SK-N-SH (cell line): ENCODE measurements around the gene CFAP20DC.

Source experiments
- EZH2phosphoT487 ChIP-seq: fragments of 200-600 bp; sonication (generic); IDR thresholded peaks from 2 replicates; pipeline ENCODE4 v1.6.1; 2017; ENCODE audit warnings: low read depth, mixed run types, mild to moderate bottlenecking, antibody characterized with exemption, moderate library complexity, borderline replicate concordance
- FOXJ3 ChIP-seq: sonication (generic); formaldehyde crosslinking; IDR thresholded peaks from 2 replicates; pipeline ENCODE4 v1.5.1; 2020; ENCODE audit warnings: mild to moderate bottlenecking, missing genetic modification reagents
- JUND ChIP-seq: IDR thresholded peaks from 2 replicates; pipeline ENCODE4 v1.4.0; 2012
- NRF1 ChIP-seq: IDR thresholded peaks from 2 replicates; pipeline ENCODE4 v1.6.1; 2012; ENCODE audit warnings: low read depth, mild to moderate bottlenecking, low read length
- POLR2AphosphoS5 ChIP-seq: IDR thresholded peaks from 2 replicates; pipeline ENCODE4 v1.6.1; 2012; ENCODE audit warnings: low read depth, low read length
- TEAD4 ChIP-seq: IDR thresholded peaks from 2 replicates; pipeline ENCODE4 v1.4.0; 2012; ENCODE audit warnings: mild to moderate bottlenecking, borderline replicate concordance; ENCODE audit not compliant: insufficient read depth
- YY1 ChIP-seq: IDR thresholded peaks from 2 replicates; pipeline ENCODE4 v1.4.0; 2012; ENCODE audit warnings: low read depth, mild to moderate bottlenecking
- TF ChIP-seq, protein P1 (sequence below): fragments of 200-600 bp; sonication (generic); IDR thresholded peaks from 2 replicates; pipeline ENCODE4 v1.6.1; 2017; ENCODE audit warnings: antibody characterized with exemption, mild to moderate bottlenecking, moderate library complexity

DNA sequence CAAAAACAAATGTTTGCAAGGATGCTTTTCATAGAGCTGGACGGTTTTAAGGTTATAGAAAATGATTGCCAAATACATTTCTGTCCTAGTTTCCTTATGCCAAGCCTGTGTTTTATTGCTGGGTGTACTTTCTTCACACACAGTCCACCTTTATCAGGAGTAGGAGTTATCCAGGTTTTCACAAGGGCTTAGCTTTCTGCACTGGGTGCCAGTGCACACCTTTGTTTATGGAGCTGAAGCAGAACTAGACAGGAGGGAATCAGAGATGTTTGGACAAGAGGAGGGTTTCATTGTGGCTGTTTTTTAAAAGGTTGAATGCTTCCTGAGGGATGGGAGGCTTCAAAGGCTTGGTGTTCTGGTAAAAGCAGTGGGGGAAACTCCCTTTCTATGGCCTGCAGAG lies 353.7 kb downstream of the CFAP20DC start:
- no peak for TF ChIP-seq EZH2phosphoT487
- TF ChIP-seq NRF1: no peak
- TF ChIP-seq, protein P1, sequence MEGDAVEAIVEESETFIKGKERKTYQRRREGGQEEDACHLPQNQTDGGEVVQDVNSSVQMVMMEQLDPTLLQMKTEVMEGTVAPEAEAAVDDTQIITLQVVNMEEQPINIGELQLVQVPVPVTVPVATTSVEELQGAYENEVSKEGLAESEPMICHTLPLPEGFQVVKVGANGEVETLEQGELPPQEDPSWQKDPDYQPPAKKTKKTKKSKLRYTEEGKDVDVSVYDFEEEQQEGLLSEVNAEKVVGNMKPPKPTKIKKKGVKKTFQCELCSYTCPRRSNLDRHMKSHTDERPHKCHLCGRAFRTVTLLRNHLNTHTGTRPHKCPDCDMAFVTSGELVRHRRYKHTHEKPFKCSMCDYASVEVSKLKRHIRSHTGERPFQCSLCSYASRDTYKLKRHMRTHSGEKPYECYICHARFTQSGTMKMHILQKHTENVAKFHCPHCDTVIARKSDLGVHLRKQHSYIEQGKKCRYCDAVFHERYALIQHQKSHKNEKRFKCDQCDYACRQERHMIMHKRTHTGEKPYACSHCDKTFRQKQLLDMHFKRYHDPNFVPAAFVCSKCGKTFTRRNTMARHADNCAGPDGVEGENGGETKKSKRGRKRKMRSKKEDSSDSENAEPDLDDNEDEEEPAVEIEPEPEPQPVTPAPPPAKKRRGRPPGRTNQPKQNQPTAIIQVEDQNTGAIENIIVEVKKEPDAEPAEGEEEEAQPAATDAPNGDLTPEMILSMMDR: no peak
- no peak for TF ChIP-seq POLR2AphosphoS5
- no peak for TF ChIP-seq YY1
- TF ChIP-seq JUND: no peak
- TF ChIP-seq FOXJ3 (CRISPR knock-in tag): no peak
- no peak for TF ChIP-seq TEAD4
